Epidermal melanocyte (primary cell): ENCODE data around the gene HMG20B.
"Not testable (repeated sequence)": the region's sequence is repeated elsewhere in the genome, so short reads cannot be mapped to it uniquely, and the experiment has no call there.

ENCODE experiments used
- DNase-seq: peaks from one replicate; pipeline ENCODE4 v3.0.0; 2011; ENCODE audit warnings: low spot score; ENCODE audit not compliant: insufficient read length

HMG20B gene

DNA sequence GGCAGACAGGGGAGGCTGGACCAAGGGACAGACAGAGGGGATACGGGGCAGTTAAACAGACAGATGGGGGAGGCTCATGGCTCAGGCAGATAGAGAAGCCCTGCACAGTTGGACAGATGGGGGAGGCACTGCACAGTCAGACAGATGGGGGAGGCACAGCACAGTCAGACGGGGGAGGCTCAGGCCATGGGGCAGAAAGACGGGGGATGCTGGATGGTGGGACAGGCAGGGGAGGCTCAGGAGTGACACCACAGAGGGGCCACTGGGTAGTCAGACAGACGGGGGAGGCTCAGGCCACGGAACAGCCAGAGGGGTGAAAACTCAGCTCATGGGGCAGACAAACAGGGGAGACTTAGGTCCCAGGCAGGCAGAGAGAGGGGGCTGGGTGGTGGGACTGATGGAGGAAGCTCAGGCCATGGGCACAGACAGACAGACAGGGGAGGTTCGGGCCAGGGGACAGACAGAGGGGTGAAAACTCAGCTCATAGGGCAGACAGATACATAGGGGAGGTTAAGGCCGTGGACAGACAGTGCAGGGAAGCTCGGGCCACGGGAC, 16.2 kb upstream of the HMG20B start:
- no peak for DNase-seq

DNA sequence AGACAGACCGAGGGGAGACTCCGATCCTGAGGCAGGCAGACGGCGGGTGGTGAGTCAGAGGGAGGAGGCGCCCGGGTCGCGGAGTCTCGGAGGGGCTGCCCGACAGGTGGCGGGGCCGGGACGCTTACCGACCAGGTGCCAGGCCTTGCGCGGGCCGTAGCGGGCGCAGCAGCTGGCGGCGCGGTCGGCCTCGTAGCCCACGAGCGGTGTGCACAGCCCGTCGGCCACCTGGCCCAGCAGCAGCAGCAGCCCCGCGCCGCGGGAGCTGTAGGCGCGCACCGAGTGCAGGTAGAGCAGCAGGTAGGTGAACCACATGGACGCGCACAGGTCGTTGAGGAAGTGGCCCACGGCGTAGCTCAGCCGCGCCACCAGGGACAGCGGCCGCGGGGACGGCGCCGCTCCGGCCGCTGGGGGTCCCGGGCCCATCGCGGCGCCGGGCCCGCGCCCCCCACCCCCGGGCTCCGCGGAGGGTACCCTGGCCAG, 15.7 kb upstream of the HMG20B start:
- no peak for DNase-seq

DNA sequence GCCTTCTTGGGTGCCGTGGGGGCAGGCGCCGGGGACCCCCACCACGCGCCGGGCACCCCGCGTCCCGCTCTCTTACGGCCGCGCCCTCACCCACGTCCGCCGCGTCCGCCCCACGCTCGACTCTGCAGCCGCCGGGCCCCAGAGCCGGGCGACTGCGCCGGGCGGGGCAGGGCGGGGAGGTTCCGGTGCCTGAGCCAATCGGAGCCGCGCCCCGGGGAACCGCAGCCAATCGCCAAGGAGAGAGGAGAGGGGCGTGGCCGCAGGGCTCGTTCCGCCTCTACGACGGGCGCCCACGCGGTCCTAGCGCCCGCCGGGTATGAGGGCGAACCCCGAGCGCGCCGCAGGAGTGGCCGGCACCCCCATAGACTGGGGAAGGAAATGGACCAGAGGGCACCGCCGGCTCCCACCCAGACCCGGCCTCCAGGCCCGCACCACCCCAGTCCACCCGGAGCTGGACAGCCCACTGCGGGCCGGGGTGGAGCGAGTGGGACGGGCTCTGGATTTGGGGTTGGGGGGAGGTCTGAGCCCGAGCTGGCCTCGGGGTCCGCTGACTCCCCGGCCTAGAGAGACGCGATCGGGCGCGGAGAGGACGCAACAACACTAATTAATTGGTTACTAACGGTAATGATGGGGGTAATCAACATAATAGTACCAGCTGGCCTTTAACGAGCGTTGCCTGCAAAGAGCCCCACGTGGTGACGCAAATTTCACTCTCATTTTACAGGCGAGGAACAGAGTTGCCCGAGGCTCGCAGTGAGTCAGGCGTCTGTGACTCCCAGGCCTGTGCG, 15.1 kb upstream of the HMG20B start, which contains the start of gene MFSD12:
Gene MFSD12, minus strand, starts transcription at position 126 of the 788 bp plus-strand sequence. CDS start 183 bp downstream, outside the sequence.
- peak; percentile 99 for DNase-seq

DNA sequence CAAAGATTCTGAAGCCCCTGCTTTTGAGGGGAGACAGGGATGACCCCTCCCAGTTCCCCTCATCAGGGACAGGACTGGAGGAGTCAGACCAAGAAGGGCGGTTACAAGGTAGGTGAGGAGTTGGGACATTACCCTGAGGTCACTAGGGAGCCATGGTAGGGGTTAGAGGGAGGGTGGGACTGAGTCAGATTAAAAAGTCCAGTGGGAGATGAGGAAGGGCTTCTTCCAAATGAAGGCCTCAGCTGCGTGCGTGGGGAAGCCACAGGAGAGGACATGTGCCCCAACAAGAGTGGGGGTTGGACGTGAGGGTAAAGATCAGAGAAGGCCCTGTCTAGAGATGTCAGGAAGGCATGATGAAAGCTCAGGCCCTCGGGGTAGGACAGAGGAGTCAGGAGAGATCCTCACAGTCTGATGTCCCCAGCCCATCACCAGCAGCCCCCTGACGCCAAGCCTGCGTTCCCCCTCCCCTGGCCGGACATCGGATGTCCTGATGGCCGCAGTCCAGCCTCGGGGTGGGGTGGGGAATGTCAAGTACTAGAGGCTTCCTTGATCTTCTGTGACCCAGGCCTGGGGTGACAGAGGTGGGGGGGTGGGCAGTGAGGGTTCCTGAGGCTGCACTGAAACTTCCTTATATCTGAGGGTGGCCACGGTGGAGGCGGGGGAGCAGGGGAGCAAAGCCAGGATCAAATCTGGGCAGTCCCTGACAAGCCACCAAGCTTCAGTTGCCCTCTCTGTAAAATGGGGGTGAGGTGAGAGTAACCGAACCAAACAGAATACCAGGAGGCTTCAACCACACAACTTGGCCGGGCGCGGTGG, 8.8 kb upstream of the HMG20B start:
- peak; percentile 12 for DNase-seq

DNA sequence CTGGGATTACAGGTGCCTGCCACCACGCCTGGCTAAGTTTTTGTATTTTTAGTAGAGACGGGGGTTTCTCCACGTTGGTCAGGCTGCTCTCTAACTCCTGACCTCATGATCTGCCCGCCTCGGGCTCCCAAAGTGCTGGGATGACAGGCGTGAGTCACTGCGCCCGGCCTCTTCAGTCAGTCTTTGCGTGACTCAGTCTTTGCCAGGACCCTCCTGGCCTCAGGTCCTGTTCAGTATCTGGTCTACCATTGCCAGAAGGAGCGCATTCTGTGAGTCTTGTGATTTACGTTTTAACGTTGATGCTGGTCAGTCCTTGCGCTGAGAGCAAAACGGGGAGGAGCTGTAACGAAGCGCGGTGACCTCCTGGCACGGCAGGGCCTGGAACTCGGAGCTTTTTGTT, 7.6 kb upstream of the HMG20B start:
- DNase-seq, result peak; percentile 19

DNA sequence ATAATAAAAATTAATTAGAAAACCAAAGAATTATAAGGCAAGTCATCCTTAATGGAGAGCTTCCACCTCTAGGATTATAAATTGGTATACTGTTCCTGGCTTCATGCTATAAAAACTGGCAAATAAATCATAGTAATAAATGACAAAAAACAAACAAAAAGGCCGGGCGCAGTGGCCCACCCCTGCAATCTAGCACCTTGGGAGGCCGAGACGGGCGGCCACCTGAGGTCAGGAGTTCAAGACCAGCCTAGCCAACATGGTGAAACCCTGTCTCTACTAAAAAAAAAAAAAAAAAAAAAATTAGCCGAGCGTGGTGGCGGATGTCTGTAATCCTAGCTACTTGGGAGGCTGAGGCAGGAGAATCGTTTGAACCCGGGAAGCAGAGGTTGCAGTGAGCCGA, 2.7 kb upstream of the HMG20B start:
- not testable (repeated sequence) for DNase-seq

DNA sequence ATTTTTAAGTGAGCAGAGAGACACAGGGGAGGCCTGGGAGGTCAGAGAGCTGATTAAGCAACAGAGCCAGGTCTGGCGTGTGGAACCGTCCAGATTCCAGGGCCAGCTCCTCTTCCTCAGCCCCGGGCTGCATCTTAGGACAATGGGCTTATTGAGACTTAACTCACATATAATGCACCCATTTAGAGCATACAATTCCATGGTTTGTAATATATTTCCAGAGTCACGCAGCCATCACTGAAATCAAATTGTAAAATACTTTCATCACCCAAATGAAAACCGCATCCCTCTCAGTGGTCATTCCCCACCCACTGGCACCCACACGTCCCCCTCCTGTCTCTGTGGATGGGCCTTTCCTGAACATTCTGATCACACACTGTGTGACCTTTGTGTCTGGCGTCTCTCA, 2.1 kb upstream of the HMG20B start:
- peak; percentile 48 for DNase-seq

DNA sequence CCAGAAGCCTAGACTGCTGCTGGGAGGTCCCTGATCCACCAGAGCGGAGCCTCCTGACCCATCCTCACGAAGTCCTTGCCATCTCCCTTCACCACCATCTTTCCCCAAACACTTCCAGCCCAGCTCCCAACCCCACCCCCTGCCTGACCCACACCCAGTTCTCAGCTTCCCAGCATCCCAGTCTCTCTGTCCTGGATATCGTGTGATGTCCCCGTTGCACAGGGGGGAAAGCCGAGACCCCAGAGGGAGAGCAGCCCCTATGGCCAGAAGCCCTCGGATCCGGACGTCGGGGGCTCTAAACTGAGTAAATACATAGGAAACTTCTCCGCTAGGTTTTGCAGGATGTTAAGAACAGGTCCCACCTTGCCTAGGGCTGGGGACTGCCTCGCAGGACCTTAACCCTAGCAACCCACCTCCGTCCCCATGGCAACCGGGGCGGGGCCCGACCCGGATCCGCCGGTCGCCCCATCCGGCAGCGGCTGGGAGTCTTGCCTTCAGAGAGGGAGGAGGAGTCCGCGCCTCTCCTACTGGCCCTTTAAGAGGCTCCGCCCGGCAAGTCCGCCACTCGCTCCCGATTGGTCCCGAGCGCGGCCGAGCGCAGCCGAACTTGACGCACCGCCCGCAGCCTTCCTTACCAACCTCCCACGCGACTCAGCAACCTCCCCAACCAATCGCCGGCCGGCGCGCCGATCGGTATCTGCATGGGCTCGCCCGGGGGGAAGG, 451 bp upstream of the HMG20B start:
- DNase-seq, result peak; percentile 97

DNA sequence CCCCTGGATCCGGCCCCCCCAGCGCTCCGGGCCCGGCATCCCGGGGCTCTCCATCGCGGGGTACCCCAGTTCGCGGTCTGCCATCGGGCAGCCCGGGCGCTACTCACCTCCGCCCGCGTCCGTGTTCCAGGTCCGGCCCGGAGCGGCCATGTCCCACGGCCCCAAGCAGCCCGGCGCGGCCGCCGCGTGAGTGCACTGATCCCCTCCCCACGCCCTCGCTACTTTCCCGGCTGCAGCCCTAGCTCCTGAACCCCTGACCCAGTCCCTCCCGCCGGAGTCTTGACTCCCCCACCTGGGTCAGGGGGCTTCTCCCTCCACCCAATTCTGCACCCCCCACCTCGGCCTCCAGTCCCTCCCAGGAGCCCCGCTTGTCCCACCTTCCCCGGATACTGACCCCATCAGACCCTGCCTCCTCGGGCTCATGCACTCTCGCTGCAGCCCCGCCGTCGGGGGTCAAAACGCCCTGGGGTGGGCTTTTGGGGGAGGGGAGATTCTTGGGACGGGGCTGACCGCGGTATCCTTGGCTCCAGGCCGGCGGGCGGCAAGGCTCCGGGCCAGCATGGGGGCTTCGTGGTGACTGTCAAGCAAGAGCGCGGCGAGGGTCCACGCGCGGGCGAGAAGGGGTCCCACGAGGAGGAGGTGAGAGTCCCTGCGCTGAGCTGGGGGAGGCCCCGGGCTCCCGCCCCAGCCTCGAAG, 566 bp downstream of the HMG20B start:
- peak; percentile 7 for DNase-seq

DNA sequence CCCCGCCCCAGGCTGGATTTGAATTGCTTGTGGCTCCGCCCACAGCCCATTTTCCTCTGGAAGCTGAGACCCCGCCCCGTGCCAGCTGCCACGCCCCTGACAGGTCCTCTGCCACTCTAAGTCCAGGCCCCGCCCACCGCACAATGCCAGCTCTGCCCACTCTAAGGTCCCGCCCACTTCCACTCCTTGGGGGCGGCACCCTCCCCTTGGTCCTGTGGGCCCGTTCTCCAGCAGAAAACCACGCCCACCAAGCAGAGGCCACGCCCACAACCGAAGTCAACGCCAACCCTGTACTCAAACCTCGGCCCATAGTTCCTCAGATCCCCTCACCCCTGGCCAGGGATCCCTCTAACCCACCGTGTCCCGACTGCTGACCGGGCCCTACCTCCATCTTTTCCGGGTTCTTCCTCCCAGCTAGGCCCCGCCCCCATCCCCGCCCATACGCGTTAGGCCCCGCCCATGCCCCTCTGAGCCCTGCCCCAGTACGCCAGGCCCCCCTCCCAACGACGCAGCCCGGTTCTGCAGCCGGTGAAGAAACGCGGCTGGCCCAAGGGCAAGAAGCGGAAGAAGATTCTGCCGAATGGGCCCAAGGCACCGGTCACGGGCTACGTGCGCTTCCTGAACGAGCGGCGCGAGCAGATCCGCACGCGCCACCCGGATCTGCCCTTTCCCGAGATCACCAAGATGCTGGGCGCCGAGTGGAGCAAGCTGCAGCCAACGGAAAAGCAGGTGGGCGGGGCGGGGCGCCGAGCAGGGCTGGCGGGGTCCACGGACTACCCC, 1.3 kb downstream of the HMG20B start:
- DNase-seq, result peak; percentile 74

DNA sequence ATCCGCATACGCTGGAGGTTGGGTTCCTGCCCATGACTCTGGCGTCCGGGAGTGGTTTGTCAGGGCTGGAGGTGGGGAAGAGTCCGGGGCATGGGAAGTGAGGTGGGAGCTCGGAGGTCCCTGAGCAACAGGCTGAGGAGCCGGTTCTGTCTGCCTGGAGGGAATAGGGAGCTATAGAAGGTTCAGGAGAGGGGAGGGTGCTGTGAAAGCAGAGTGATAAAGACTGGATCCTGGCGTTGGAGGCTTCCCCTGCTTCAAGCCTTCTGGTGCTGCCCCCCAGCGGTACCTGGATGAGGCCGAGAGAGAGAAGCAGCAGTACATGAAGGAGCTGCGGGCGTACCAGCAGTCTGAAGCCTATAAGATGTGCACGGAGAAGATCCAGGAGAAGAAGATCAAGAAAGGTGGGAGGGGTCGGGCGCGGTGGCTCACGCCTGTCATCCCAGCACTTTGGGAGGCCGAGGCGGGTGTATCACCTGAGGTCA, 2.6 kb downstream of the HMG20B start:
- peak; percentile 14 for DNase-seq

DNA sequence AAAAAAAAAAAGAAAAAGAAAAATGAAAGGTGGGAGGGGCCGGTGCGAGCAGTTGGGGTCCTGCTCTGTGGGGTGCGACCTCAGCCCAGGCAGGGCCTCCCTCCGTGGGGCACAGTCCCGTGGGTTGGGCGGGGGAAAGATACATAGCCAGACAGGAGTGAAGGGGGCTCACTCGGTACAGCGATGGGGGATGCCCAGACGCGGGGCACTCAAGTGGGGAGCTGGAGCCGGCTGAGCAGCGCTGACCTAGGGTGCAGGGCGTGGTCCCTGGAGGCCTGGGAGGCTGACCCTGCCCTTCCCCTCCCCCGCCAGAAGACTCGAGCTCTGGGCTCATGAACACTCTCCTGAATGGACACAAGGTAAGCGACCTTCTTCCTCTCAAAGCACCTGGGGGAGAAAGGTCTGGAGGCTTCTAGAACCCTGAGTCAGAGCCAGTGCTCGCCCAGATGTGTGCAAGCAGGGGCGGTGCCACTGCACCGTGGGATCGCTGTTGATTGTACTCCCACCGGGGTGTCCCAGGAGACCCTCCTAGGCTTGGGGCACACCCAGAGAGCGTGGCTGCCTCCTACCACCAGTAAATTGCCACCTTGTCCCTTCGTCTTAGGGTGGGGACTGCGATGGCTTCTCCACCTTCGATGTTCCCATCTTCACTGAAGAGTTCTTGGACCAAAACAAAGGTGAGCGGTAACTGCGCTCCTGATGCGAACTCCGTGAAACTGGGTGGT, 3.4 kb downstream of the HMG20B start:
- peak; percentile 10 for DNase-seq

DNA sequence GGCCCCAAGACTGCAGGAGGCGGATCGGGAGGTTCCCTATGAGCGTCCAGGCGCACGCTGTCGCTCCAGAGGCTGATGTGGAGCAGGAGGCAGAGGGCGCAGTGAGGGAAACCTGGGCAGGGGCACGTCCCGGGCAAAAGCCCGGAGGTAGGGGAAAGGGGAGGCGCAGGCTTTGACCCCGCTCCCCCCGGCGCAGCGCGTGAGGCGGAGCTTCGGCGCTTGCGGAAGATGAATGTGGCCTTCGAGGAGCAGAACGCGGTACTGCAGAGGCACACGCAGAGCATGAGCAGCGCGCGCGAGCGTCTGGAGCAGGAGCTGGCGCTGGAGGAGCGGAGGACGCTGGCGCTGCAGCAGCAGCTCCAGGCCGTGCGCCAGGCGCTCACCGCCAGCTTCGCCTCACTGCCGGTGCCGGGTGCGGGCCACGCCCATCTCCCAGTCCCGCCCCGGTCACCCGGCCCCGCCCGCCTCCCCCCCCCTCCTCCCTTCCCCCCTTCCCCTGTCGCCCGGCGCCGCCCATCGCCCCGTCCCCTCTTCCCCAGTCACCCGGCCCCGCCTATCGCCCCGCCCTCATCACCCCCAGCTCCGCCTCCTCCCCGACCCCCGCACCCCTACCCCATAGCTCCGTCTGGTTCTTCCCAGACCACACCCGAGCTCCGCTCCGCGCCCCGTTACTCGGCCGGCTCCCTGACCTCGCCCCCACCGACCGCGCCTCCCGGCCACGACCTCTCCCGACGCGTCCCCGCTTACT, 4.1 kb downstream of the HMG20B start:
- peak; percentile 17 for DNase-seq

DNA sequence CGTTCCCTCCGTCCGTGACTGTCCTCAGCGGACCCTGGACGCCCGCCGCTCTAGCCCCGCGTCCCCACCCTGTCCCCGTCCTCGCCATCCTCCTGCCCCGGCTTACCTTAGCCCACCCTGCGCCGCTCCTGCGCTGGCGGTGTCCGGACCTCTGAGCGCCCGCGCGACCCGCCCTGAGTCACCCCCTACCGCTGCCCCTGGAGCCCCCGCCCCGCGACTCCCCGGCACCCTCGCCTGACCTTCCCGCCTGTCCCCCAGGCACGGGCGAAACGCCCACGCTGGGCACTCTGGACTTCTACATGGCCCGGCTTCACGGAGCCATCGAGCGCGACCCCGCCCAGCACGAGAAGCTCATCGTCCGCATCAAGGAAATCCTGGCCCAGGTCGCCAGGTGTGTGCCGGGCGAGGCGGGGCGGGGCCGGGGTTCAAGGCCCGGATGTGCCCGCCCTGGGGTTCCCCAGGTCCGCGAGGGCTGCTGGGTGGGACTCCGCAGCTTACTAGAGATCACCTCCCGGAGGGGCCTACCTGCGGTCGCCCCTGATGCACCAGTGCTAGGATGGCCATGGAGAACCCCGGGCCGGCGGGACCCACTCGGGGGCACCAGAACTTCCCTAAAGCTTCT, 5.1 kb downstream of the HMG20B start:
- DNase-seq, result peak; percentile 3

DNA sequence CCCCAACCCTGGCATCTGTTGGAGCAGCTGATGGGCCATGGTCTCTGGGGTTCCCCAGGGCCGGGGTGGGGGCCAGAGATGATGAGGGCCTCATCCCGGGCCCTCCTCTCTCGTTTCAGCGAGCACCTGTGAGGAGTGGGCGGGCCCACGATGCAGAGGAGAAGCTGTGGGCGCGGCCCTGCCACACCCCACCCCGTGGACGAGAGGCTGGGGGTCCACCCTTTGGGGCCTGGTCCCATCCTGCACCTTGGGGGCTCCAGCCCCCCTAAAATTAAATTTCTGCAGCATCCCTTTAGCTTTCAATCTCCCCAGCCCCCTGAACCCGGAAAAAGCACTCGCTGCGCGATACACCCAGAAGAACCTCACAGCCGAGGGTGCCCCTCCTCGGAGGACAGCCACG, 5.6 kb downstream of the HMG20B start:
- peak; percentile 11 for DNase-seq

DNA sequence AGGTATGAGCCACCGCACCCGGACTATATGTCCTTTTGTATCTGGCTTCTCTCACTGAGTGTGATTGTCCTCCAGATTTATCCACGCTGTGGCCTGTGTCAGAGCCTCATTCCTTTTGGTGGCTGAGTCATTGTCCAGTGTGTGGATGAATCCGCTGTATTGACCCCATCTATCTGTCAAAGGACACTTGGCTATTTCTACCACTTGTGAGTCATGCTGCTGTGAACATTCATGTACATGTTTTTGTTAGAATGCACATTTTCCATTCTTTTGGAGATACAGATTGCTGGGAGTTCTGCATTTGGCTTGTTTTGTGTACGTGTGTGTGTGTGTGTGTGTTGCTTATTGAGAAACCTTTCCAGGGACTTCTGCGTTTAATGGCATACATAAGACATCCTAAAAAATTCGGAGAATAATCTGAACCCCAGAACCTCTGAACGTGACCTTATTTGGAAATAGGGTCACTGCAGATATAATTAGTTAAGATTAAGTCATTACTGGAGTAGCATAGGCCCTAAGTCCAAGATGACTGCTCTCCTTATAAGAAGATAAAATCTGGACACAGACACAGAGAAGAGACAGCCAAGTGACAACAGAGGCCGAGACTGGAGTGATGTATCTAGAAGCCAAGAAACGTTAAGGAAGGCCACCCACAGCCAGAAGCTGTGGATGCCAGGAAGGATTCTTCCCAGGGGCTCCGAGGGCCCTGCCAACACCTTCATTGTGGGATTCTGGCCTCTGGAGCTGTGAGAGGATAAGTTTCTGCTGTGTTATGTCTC, 7.6 kb downstream of the HMG20B start:
- peak; percentile 64 for DNase-seq

DNA sequence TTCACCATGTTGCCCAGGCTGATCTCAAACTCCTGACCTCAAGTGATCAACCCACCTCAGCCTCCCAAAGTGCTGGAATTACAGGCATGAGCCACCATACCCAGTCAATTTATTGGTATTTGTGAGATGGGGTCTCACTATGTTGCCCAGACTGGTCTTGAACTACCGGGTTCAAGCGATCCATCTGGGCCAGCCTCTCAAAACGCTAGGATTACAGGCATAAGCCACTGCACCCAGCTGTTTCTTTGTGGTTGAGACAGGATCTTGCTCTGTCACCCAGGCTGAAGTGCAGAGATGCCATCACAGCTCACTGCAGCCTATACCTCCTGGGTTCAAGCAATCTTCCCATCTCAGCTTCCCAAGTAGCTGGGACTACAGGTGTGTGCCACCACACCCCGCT, 9.0 kb downstream of the HMG20B start:
- DNase-seq, result peak; percentile 4
